Neural progenitor cell (in vitro differentiated cells): ENCODE data around the gene EYS. TPM values are rescaled to one million over a fixed set of nuclear protein-coding genes. Genes with fewer than 3 reads are reported as not detected.

ENCODE experiments used
- DNase-seq: peaks from one replicate; pipeline ENCODE4 v3.0.0-alpha.2; 2016; ENCODE audit warnings: low spot score
- H2AFZ ChIP-seq: fragments of 200-600 bp; sonication (generic); replicated peaks from 2 replicates; pipeline ENCODE4 v1.6.1; 2016; ENCODE audit warnings: antibody characterized with exemption
- H3F3A ChIP-seq: fragments of 200-600 bp; sonication (generic); 2 replicates; pipeline ENCODE4 v1.6.1; 2016; ENCODE audit warnings: antibody characterized with exemption, low read depth
- H3K27ac ChIP-seq: fragments of 200-600 bp; sonication (generic); 2 replicates; pipeline ENCODE4 v1.5.1; 2016; ENCODE audit warnings: mild to moderate bottlenecking
- H3K27me3 ChIP-seq: fragments of 200-600 bp; sonication (generic); 2 replicates; pipeline ENCODE4 v1.6.1; 2016; ENCODE audit warnings: mild to moderate bottlenecking, moderate library complexity
- H3K36me3 ChIP-seq: fragments of 200-600 bp; sonication (generic); 2 replicates; pipeline ENCODE4 v1.5.1; 2016
- H3K4me1 ChIP-seq: fragments of 200-600 bp; sonication (generic); 2 replicates; pipeline ENCODE4 v1.6.1; 2016; ENCODE audit warnings: mixed run types
- H3K4me2 ChIP-seq: fragments of 200-600 bp; sonication (generic); 2 replicates; pipeline ENCODE4 v1.6.1; 2016
- H3K4me3 ChIP-seq: fragments of 200-600 bp; sonication (generic); 2 replicates; pipeline ENCODE4 v1.5.1; 2016
- H3K79me2 ChIP-seq: fragments of 200-600 bp; sonication (generic); 2 replicates; pipeline ENCODE4 v1.6.1; 2016; ENCODE audit warnings: low read depth
- H3K9ac ChIP-seq: fragments of 200-600 bp; sonication (generic); 2 replicates; pipeline ENCODE4 v1.6.1; 2016
- H3K9me3 ChIP-seq: fragments of 200-600 bp; sonication (generic); 2 replicates; pipeline ENCODE4 v1.5.1; 2016; ENCODE audit warnings: low read depth
- H4K20me1 ChIP-seq: fragments of 200-600 bp; sonication (generic); 2 replicates; pipeline ENCODE4 v1.6.1; 2016; ENCODE audit warnings: low read depth
- H3K27ac Mint-ChIP-seq: 3 replicates; pipeline ENCODE4 v1.8.0; 2021; ENCODE audit warnings: mixed read lengths
- H3K27me3 Mint-ChIP-seq: 2 replicates; pipeline ENCODE4 v1.8.0; 2022; ENCODE audit warnings: low read depth, mild to moderate bottlenecking, inconsistent platforms, moderate library complexity, mixed read lengths; ENCODE audit not compliant: insufficient read depth
- H3K36me3 Mint-ChIP-seq: 3 replicates; pipeline ENCODE4 v1.8.0; 2021; ENCODE audit warnings: mixed read lengths
- H3K4me1 Mint-ChIP-seq: 3 replicates; pipeline ENCODE4 v1.8.0; 2021; ENCODE audit warnings: mixed read lengths
- H3K4me3 Mint-ChIP-seq: 3 replicates; pipeline ENCODE4 v1.8.0; 2021; ENCODE audit warnings: mild to moderate bottlenecking, moderate library complexity, mixed read lengths
- H3K9me3 Mint-ChIP-seq: 3 replicates; pipeline ENCODE4 v1.8.0; 2020; ENCODE audit warnings: mixed read lengths
- EZH2 ChIP-seq: fragments of 200-600 bp; sonication (generic); IDR thresholded peaks from 2 replicates; pipeline ENCODE4 v1.6.1; 2017; ENCODE audit warnings: antibody characterized with exemption, mild to moderate bottlenecking, moderate library complexity
- EZH2phosphoT487 ChIP-seq: fragments of 200-600 bp; sonication (generic); IDR thresholded peaks from 2 replicates; pipeline ENCODE4 v1.6.1; 2017; ENCODE audit warnings: antibody characterized with exemption
- total RNA-seq: library from RNA; depleted of rRNA; stranded (reverse); fragments of >200 nt; gene quantifications from 2 replicates; pipeline ENCODE4 v1.2.3, GENCODE V29; 2015; ENCODE audit warnings: low replicate concordance
- TF ChIP-seq, protein P1 (sequence below): fragments of 200-600 bp; sonication (generic); IDR thresholded peaks from 2 replicates; pipeline ENCODE4 v1.5.1; 2017; ENCODE audit warnings: antibody characterized with exemption, mild to moderate bottlenecking

EYS gene
- total RNA-seq, 1 donor from 2014 or later: not detected

DNA sequence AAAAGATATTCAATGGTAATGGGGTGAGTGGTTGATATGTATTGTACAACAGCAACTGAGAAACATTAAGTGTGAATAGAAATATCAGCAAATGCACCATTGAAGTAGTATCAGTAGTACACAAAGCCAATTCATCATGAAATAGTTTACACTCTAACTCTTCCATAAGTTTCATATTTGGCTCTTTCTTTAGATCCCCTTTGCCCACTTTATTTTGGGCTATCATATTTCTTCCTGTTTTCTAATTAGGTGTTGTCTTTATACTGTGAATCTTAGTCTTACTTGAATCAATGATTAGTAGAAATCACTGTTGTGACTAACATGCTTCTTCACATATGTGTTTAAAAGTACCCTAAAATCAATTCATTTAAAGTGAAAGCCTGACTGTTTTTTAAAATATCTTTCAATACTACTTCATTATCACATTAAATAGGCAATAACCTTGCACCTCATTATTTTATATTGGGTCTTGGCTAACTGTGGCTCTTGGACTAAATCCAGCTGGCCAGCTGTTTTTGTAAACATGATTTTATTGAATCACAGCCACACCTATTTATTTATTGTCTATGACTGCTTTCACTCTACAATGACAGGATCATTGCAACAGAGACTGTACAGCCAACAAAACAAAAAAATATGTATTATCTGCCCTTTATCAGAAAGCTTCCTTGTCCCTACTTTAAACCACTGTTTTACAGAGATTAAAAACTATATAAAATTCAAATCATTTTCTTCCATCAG is 38.9 kb downstream of the EYS start:
- H3K4me3 Mint-ChIP-seq: no peak overlapping the region
- no peaks in the 10 kb centered on the region for H3F3A ChIP-seq
- H3K36me3 Mint-ChIP-seq: no peaks in the 10 kb centered on the region
- no peak overlapping the region for H3K4me3 ChIP-seq
- H3K27ac Mint-ChIP-seq: no peak overlapping the region
- no peaks in the 10 kb centered on the region for H3K79me2 ChIP-seq
- H3K36me3 ChIP-seq: no peaks in the 10 kb centered on the region
- no peak for DNase-seq
- no peak overlapping the region for H3K4me2 ChIP-seq
- H3K27me3 Mint-ChIP-seq: no peaks in the 10 kb centered on the region
- H3K9me3 ChIP-seq: no peaks in the 10 kb centered on the region
- no peaks in the 10 kb centered on the region for H3K27me3 ChIP-seq
- H3K4me1 Mint-ChIP-seq: no peaks in the 10 kb centered on the region
- peaks cover 5% of the 10 kb centered on the region for H3K9me3 Mint-ChIP-seq
- no peaks in the 10 kb centered on the region for H4K20me1 ChIP-seq
- H3K27ac ChIP-seq: no peak overlapping the region
- TF ChIP-seq EZH2phosphoT487: no peak
- H3K9ac ChIP-seq: no peak overlapping the region
- no peak overlapping the region for H2AFZ ChIP-seq
- H3K4me1 ChIP-seq: no peaks in the 10 kb centered on the region

DNA sequence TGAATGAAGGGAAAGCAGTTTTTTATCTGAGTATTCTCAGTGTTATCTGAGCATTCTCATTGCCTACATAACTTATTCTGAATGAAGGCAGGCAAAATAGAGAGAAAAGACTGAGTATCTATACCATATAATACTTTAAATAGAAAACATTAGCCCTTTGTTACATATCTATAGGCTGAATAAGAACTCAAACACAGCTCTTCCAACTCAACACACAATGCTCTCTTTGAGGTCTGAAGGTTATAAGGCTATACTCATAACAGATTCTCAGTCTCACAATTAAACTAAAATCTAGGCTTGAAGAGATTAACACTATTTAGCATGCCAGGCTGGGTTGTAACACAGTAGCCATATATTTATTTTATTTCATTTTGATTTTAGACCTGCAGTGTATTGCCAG is 56.9 kb downstream of the EYS start:
- Mint-ChIP-seq H3K27me3 (peaks cover 4% of the 10 kb centered on the region), H3K36me3 (no peaks in the 10 kb centered on the region), H3K4me1 (no peaks in the 10 kb centered on the region), H3K4me3 (no peak overlapping the region), H3K27ac (no peak overlapping the region), H3K9me3 (peaks cover 2% of the 10 kb centered on the region)
- no peak for TF ChIP-seq EZH2phosphoT487
- TF ChIP-seq, protein P1, sequence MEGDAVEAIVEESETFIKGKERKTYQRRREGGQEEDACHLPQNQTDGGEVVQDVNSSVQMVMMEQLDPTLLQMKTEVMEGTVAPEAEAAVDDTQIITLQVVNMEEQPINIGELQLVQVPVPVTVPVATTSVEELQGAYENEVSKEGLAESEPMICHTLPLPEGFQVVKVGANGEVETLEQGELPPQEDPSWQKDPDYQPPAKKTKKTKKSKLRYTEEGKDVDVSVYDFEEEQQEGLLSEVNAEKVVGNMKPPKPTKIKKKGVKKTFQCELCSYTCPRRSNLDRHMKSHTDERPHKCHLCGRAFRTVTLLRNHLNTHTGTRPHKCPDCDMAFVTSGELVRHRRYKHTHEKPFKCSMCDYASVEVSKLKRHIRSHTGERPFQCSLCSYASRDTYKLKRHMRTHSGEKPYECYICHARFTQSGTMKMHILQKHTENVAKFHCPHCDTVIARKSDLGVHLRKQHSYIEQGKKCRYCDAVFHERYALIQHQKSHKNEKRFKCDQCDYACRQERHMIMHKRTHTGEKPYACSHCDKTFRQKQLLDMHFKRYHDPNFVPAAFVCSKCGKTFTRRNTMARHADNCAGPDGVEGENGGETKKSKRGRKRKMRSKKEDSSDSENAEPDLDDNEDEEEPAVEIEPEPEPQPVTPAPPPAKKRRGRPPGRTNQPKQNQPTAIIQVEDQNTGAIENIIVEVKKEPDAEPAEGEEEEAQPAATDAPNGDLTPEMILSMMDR: no peak
- no peak for TF ChIP-seq EZH2
- Histone ChIP-seq H3K4me1 (no peaks in the 10 kb centered on the region), H3K9me3 (no peaks in the 10 kb centered on the region), H3K4me3 (no peak overlapping the region), H3F3A (no peaks in the 10 kb centered on the region), H3K4me2 (no peak overlapping the region), H3K27ac (no peak overlapping the region), H2AFZ (no peak overlapping the region), H3K36me3 (no peaks in the 10 kb centered on the region), H4K20me1 (no peaks in the 10 kb centered on the region), H3K9ac (no peak overlapping the region), H3K27me3 (no peaks in the 10 kb centered on the region), H3K79me2 (no peaks in the 10 kb centered on the region)
- DNase-seq: no peak

DNA sequence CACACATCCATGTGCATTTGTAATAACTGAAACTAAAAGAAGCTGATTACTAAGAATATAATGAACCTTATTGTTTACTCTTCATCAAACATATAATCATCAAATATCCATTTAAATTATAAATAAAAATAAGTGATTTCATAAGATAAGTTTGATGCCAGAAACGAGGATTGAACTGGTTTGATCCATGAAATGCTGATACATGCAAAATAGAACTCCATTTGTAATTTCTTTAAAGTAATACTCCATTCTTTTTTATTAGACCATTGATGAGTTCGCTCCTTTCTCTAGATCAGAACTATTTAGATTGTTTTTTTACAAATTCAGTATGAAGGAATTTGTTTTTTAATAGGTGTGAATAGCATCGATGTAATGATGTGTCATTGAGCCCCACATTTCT is 57.6 kb downstream of the EYS start:
- Histone ChIP-seq H3K36me3 (no peaks in the 10 kb centered on the region), H4K20me1 (no peaks in the 10 kb centered on the region), H3K9me3 (no peaks in the 10 kb centered on the region), H3K79me2 (no peaks in the 10 kb centered on the region), H3K27ac (no peak overlapping the region), H2AFZ (no peak overlapping the region), H3K4me1 (no peaks in the 10 kb centered on the region), H3F3A (no peaks in the 10 kb centered on the region), H3K4me2 (no peak overlapping the region), H3K27me3 (no peaks in the 10 kb centered on the region), H3K4me3 (no peak overlapping the region), H3K9ac (no peak overlapping the region)
- Mint-ChIP-seq H3K27me3 (peaks cover 4% of the 10 kb centered on the region), H3K36me3 (no peaks in the 10 kb centered on the region), H3K9me3 (peaks cover 4% of the 10 kb centered on the region), H3K27ac (no peak overlapping the region), H3K4me3 (no peak overlapping the region), H3K4me1 (no peaks in the 10 kb centered on the region)
- TF ChIP-seq EZH2 (no peak), EZH2phosphoT487 (no peak)
- TF ChIP-seq, protein P1: no peak
- DNase-seq: no peak

DNA sequence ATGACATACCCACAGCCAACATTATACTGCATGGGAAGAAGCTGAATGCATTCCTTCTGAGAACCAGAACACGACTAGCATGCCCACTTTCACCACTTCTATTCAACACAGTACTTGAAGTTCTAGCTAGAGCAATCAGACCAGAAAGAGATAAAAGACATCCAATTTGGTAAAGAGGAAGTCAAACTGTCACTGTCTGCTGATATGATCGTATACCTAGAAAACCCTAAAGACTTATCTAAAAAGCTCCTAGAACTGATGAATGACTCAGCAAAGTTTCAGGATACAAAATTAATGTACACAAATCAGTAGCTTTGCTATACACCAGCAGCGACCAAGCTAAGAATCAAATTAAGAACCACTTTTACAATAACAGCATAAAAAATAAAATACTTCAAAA is 60.5 kb downstream of the EYS start:
- DNase-seq: no peak
- Histone ChIP-seq H3K9me3 (no peaks in the 10 kb centered on the region), H3K9ac (no peak overlapping the region), H3K4me3 (no peak overlapping the region), H4K20me1 (no peaks in the 10 kb centered on the region), H3F3A (no peaks in the 10 kb centered on the region), H3K36me3 (no peaks in the 10 kb centered on the region), H3K79me2 (no peaks in the 10 kb centered on the region), H3K4me2 (no peak overlapping the region), H2AFZ (no peak overlapping the region), H3K27me3 (no peaks in the 10 kb centered on the region), H3K27ac (no peak overlapping the region), H3K4me1 (no peaks in the 10 kb centered on the region)
- H3K27ac Mint-ChIP-seq: no peak overlapping the region
- H3K4me1 Mint-ChIP-seq: no peaks in the 10 kb centered on the region
- H3K9me3 Mint-ChIP-seq: peaks cover 4% of the 10 kb centered on the region
- H3K27me3 Mint-ChIP-seq: peaks cover 2% of the 10 kb centered on the region
- H3K36me3 Mint-ChIP-seq: no peaks in the 10 kb centered on the region
- H3K4me3 Mint-ChIP-seq: no peak overlapping the region
- TF ChIP-seq, protein P1: no peak
- no peak for TF ChIP-seq EZH2phosphoT487
- TF ChIP-seq EZH2: no peak
